ENCODE measurements around the gene TPD52L1.

The TPD52L1 gene

GRCh38 chr6:125299257-125299656, 145.7 kb downstream of the TPD52L1 start:
- FAIRE-seq (no peak), DNase-seq (ENCODE audit: insufficient read length, low spot score) (no peak)

GRCh38 chr6:125300992-125301434, 147.4 kb downstream of the TPD52L1 start:
- DNase-seq (ENCODE audit: insufficient read length, low spot score), result peak; percentile 13

GRCh38 chr6:125301435-125302391, 148.1 kb downstream of the TPD52L1 start, which contains the start of gene HDDC2:
HDDC2 (minus strand) TSS chr6:125301967; CDS start chr6:125301932, 35 bp downstream.
- DNase-seq (ENCODE audit: insufficient read length, low spot score) (peak; percentile 55), FAIRE-seq (peak; percentile 64)

More at GRCh38 chr6:125300992-125301434, 147.4 kb downstream of the TPD52L1 start:
- no peak for FAIRE-seq

- FAIRE-seq (no peak), DNase-seq (ENCODE audit: insufficient read length, low spot score) (no peak)
Observed at GRCh38 chr6:125302840-125303511, 149.4 kb downstream of the TPD52L1 start.

DNA sequence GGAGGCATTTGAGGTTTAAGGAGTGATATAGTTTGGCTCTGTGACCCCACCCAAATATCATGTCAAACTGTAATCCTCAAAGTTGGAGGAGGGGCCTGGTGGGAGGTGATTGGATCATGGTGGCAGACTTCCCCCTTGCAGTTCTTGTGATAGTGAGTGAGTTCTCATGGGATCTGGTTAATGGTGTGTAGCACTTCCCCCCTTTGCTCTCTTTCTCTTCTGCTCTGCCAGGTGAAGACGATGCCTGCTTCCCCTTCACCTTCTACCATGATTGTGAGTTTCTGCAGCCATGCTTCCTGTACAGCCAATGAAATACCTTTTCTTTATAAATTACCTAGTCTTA, 149.9 kb downstream of the TPD52L1 start:
- DNase-seq (ENCODE audit: insufficient read length, low spot score) (no peak), FAIRE-seq (no peak)

- no peak for DNase-seq (ENCODE audit: insufficient read length, low spot score)
- no peak for FAIRE-seq
Observed at GRCh38 chr6:125304970-125305660, 151.5 kb downstream of the TPD52L1 start.

- FAIRE-seq (no peak), DNase-seq (ENCODE audit: insufficient read length, low spot score) (no peak)
Observed at GRCh38 chr6:125306756-125307149, 153.2 kb downstream of the TPD52L1 start.

DNA sequence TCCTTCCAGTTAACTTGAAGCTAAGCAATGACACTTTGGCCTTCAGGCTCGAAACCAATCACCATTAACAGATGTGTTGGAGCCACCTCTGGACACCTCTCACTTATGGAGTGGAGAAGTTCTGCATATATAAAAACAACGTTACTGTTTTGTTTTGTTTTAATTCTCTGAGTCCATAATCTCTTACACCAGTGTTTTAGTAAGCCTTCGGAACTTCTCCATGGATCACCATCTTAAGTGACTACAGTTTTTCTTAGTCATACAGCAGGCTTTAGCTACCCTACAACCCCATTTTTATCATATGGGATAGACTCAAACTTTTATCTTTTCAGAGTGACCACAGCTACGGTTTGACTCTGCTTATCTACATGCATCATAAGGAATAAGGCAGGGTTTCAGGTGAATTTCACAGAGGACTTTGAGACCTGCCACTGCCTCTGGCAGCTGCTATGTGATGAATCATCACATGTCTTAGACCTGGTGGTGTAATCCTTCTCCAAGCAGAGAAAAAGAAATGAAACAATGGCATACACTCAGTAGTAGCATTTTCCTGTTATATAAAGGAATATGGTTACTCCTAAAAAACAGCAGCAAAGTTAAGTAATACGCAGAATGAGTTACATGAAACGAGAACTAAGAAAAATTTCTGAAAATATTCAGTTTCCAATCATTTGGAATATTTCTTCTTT, 153.7 kb downstream of the TPD52L1 start:
- FAIRE-seq (no peak), DNase-seq (ENCODE audit: insufficient read length, low spot score) (no peak)

- no peak for FAIRE-seq
Observed at GRCh38 chr6:125307964-125308615, 154.5 kb downstream of the TPD52L1 start.

GRCh38 chr6:125310994-125311649, 157.5 kb downstream of the TPD52L1 start:
- DNase-seq (ENCODE audit: insufficient read length, low spot score), result peak; percentile 41
- no peak for FAIRE-seq

More at GRCh38 chr6:125307964-125308615, 154.5 kb downstream of the TPD52L1 start:
- DNase-seq (ENCODE audit: insufficient read length, low spot score), result no peak

DNA sequence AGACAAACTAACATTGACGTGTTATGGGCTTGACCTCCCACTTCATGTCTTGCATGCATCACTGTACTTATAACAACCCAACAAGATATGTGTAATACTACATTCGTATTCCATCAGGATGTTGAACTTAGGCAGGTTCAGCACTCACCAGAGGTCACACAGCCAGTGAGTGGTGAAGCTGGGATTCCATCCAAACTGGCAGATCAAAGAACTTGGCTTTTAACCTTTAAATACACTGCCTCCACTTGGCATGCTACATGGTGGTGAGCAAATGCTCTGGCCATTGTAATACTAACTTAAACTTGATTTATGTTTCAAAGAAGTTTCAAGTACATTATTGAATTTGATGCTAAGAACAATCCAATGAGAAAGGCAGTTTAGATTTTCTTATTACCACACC, 158.9 kb downstream of the TPD52L1 start:
- DNase-seq (ENCODE audit: insufficient read length, low spot score) (no peak), FAIRE-seq (no peak)

DNA sequence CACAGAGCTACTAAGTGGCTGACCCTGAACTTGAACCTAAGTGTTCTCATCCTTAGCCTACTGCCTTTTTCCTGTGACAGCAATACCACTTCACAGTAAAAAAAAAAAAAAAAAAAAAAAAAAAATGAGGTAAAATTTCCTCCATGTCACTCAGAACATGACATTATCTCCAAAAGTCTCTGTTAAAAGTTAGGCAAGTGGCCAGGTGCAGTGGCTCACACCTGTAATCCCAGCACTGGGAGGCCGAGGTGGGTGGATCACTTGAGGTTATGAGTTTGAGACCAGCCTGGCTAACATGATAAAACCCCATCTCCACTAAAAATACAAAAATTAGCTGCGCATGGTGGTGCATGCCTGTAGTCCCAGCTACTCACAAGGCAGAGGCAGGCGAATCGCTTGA, 159.4 kb downstream of the TPD52L1 start:
- FAIRE-seq, result no peak
- no peak for DNase-seq (ENCODE audit: insufficient read length, low spot score)

Measured in HTR-8/SVneo (cell line).